GM21786 (cell line): ENCODE data around the gene ACTG2.
"Not testable (repeated sequence)": the region's sequence is repeated elsewhere in the genome, so short reads cannot be mapped to it uniquely, and the experiment has no call there.

Experiments
- ATAC-seq: cut with Tn5 transposase; IDR thresholded peaks from one replicate; pipeline ENCODE4 v1.9.1; 2021; ENCODE audit not compliant: unreplicated experiment

The ACTG2 gene

DNA sequence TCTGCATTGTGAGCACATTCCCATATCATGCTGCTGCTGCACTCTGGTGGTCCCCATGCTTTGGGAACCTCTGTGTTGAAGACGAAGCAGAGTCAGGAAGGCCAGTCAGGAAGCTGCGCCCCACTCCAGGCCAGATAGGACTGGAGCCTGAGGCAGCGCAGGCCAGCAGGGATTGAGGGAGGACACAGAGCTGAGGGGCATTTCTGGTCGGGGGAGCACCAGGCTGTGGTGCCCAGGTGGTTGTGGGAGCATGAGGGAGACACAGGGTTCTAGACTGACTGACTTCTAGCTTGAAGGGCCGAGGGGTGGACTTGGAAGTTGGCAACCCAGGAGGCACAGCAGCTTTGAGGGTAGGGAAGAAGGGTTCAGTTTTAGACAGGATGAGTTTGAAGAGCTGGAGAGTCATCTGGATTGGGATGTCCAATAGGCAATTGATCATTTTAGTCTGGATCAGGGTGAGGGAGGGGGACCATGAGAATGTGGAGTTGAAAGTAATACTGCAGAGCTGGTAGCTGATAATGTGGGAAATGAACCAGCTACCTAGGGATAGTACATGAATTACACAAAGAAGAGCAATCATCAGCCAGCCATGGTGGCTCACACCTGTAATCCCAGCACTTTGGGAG is 1.4 kb upstream of the ACTG2 start:
- no peak for ATAC-seq

DNA sequence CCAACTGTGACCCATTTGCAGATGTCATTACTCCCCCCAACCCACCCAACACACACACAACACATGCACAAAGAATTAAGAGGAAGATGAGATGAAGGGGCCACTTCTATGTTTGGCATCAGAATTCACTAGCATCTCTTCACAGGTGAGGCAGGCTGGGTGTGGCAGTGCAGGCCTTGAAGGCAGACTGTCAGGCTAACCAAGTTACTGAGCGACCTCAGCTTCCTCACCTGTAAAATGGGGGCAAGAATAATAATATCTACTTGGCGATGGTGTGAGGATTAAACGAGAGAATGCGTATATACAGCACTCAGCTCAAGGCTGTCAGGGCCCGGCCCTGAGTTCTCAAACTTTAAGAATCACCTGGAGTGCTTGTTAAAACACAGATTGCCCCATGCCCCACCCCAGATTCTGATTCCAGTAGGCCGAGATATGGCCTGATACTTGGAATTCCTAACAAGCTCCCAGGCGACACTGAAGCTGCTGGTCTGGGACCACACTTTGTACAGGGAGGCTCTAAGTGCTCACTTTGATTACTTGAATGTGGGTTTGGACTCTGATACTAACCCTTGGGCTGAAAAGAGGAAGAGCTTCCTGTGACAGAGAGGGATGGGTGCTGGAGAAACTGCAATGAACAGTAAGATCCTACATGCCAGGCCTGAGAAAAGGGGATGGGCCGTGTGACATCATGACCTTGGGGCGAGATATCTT is 1.1 kb downstream of the ACTG2 start:
- ATAC-seq: no peak

DNA sequence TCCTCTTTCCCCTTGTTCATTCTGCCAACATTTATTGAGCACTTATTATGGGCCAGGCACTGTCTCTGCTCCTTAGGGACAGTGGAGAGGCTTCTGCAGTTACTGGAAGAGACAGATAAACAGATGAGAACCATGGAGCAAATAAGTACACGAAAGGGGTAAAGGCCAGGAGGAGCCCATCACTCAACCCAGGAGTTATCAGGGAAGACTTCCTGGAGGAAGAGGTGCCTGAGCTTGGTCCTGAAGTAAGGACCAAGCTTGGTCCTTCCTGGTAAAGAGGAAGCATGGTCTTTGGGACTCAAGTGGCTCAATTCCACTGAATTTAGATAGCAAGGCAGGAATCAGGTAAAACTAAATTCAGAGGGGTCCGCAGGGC is 1.7 kb downstream of the ACTG2 start:
- ATAC-seq: no peak

DNA sequence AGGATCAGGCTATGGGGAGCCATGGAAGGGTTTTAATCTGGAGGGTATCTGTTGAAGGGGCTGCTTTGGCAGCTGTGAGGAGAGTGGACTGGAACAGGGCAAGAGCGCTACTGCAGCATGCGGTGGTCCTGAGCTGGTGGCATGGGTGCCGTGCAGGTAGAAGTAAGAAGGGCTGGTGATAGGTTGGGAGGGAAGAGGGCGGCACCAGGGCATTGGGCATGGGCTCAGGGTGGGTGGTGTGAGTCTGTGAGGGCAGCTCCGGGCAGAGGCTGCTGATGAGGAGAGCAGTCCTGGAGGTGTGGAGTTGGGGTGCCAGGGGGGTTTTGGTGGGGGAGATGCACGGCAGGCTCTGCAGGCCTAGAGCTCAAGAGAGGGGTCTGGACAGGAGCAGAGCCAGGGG is 2.1 kb downstream of the ACTG2 start:
- no peak for ATAC-seq

DNA sequence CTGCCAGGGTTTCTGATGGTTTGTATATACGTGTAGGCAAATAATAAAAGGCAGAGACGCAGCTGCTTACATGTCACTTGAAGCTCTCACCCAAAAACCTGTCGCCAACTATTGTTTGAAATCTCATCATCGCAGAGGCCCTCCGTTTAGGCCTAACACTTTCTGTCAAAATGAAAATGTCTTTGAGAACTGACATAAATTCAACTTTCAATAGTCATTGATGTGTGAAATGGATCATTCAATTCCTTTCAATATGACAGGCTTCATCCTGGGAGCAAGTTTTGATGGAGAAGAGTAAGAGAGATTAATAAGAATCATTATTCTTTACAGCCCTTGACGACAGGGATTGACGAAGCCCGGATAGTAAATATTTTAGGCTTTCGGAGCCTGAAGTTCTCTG is 2.7 kb downstream of the ACTG2 start:
- ATAC-seq: no peak

DNA sequence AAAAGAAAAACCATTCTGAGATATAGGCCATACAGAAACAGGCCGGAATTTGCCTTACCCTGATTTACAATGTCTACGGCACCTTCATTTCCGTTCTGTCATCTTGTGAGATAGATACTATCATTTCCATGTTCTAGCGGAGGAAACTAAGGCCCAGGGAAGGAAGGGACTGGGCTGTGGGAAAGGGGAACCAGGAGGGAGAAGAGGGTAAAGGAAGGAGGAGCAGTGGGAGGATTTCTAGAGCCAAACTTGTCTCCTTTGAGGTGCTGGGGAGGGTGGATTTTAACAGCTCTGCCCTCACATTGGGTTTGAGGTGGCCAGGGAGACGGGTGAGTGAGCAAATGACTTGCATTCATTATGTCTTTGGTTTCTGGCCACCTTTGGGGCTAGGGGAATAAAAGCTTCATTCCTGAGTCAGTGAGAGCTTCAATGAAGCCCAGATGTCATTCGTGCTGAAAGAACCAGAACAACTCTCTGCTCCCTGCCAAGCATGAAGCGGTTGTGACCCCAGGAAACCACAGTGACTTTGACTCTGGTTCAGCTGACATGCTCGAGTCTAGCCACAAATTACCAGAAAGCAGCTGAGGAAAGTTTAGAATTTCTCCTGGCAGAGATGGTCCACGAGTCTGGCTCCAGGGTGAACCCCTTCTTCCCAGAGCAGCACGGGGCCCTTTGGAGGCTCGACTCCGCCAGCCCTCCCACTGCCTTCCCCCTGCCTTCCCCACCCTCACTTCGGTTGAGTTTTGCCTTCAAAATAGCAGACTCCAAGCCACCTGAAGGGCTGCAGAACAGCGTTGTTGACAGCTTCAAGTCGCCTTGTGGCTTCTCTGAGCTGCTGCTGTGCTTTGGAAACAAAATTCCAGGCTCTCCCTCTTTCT is 3.8 kb downstream of the ACTG2 start:
- ATAC-seq: peak; percentile 68

DNA sequence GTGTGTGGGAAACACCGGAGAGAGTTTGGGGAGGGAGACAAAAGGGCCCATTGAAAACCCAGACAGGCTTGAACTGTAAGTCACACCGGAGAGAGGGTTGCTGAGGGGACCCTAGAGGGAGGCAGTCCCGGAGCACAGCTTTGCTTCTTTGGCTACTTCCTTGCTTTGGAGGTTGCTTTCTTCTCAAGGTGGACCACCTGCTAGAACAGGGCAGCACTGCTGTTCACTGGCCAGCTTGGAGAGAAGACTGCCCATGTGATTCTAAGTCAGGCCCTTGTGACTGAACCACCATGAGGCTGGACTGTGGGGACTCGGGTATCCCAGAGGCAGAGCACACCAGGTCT is 4.4 kb downstream of the ACTG2 start:
- ATAC-seq: no peak

DNA sequence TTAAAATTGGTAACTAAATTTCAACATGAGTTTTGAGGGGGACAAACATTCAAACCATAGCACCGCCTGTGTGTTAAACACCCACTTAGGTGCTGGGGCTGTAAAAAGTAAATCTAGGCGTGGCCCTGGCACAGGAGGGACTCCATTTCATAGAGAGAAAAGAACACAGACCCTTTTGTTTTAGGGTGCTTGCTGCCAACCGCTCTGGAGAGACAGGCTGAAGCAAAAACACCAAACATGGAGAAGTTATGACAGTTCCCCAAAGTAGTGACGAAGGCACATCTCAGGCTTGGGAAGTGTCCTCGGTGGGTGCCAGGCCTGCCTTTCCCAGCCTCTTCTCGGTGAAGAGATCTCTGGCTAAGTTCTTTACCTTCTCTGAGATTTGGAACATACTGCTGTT is 5.1 kb downstream of the ACTG2 start:
- no peak for ATAC-seq

DNA sequence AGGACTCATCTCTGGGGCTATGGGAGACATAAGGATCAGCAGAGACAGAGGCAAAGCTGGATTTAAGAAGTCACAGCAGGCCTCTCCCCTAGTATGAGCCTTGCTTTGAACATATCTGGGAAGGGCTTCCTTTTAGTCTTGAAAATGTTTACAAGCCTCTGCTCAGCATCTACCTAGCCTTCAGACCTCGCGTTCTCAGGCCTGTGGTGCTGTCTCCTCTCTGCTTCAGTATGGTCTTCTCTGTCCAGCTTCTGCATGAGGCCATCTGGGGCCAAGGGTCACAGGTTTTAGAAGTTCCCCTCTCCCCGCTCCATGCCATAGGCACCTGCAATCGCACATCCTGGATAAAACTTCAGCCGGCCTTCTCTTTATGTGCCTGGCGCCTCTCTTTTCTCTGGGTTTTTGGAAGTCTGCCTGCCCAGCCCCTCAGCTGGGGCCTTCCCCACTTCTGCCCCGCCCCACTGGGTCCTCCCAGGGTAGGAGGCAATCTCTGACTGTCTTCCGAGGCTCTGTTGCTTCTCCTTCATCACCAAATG is 7.1 kb downstream of the ACTG2 start:
- ATAC-seq: no peak

DNA sequence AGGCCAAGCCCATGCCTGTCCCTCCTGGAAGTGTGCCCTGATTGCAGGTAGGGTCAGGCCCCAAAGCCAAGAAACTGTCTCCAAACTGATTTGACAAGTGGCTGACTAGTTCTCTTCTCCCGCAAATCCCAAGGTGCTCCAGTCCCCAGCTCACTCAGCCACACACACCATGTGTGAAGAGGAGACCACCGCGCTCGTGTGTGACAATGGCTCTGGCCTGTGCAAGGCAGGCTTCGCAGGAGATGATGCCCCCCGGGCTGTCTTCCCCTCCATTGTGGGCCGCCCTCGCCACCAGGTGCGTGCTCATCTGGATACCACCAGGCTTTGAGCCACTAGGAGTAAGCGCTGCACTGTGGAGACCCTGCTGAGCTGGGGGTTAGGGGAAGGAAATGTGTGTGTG is 8.3 kb downstream of the ACTG2 start:
- no peak for ATAC-seq

DNA sequence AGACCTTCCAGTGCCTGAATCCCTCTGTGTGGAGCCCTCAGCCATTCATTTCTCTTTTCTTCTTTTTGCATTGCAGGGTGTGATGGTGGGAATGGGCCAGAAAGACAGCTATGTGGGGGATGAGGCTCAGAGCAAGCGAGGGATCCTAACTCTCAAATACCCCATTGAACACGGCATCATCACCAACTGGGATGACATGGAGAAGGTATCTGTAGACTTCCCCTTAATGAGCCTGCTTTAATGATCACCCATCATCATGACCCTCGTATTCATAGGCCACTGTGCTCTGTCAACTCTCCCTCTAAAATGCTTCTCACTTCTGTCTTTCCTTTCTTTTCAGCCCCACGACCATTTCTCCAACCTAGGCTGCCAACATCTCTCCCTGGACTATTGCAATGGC is 9.5 kb downstream of the ACTG2 start:
- ATAC-seq: no peak

DNA sequence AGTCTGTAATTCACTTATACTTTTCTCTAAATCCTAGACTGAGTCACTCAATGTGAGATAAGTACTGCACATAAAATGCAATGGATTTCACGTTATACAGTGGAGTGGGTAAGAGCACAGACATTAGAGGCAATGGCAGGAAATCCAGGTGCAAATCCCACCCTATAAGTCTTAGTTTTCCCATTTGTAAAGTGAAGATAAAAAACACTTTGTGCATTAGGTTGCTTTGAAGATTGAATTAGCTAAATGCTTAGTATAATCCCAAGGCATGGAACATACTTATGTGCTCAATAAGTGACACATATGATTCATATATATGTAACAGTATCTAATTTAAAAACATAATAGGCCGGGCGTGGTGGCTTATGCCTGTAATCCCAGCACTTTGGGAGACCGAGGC is 10.5 kb downstream of the ACTG2 start:
- no peak for ATAC-seq

DNA sequence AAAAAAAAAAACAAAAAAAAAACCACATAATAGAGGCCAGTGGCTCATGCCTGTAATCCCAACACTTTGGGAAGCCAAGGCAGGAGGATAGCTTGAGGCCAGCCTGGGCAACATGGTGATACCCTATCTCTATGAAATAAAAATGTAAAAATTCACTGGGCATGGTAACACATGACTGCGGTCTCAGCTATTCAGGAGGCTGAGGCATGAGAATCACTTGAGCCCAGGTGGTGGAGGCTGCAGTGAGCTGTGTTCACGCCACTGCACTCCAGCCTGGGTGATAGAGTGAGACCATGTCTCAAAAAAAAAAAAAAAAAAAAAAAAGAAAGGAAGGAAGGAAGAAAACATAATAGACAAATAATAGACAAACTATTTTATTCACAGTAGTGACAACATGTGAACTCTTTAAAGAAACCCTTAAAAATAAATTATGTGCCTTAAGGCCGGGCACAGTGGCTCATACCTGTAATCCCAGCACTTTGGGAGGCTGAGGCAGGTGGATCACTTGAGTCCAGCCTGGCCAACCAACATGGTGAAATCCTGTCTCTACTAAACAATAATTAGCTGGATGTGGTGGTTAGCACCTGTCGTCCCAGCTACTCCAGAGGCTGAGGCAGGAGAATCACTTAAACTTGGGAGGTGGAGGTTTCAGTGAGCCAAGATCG is 11.3 kb downstream of the ACTG2 start:
- ATAC-seq: not testable (repeated sequence)

DNA sequence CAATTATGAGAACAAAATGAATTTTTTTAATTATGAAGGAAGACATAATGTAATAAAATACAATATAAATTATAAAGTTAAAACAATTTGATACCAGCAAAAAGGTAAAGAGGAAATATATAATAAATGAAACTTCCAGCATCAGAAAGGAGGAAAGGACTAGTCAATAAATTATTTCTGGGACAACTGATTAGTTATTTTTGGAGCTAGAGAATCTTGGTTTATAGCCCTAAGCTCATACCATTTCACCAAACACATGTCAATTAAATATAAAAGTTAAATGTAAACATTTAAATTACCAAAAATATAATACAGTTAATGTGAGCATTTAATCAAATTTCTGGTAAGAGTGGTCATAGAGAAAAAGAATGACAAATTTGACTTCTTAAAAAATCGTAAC is 12.1 kb downstream of the ACTG2 start:
- no peak for ATAC-seq

DNA sequence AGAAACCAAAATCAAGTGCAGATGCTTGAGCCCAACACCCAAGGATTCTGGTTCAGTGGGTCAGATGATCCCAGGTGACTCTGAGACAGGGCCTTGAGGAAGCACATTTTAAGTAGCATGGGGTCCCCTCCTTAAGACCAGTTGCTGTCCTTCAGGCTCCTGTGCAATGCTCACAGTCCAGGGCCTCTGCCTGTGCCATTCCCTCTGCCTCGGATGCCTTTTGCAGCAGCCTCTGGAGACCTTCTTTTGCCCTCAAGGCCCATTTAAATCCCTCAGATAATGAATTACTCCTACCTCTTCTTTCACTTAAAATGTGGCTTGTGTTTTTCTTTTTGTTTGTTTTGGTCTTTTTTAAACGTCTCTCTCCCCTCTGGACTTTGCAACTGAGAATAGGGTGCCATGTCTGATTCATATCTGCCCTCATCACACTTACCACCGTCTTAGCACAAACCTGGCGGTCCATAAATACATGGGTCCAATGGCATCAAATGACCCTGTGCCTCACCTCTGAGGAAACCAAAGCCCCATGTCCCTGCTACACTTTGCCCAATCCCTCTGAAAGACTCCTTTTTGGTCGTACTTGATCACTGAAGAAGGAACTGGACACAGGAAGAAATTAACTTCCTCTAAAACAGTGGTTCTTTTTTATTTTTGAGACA is 14.2 kb downstream of the ACTG2 start:
- no peak for ATAC-seq

DNA sequence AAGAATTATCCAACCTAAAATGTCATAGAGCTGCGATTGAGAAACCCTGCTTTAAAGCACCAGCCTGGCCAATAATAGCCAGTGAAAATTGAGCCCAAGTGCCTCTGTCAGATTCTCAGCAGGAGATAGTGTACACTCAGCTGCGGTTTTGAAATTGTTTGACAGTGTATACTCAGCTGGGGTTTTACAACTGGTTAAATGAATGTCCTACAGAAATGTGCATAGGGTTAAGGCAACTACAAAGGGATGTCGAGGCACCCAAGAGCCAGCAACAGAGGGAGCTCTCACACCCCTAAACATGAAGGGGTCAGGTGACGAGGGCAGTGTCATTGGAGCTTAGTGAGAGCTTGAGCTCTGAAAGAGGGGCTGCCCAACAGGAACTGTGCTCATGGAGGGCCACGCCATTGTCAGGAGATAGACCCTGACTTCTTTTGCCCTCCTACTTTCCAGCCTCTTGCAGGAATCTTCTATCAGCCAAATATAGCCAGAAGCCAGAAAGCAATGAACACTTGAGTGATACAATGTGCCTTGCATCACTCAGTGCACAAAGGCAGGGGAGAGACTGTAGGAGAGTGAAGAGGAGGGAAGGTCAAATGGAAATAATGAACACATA is 15.1 kb downstream of the ACTG2 start:
- ATAC-seq: peak; percentile 79

DNA sequence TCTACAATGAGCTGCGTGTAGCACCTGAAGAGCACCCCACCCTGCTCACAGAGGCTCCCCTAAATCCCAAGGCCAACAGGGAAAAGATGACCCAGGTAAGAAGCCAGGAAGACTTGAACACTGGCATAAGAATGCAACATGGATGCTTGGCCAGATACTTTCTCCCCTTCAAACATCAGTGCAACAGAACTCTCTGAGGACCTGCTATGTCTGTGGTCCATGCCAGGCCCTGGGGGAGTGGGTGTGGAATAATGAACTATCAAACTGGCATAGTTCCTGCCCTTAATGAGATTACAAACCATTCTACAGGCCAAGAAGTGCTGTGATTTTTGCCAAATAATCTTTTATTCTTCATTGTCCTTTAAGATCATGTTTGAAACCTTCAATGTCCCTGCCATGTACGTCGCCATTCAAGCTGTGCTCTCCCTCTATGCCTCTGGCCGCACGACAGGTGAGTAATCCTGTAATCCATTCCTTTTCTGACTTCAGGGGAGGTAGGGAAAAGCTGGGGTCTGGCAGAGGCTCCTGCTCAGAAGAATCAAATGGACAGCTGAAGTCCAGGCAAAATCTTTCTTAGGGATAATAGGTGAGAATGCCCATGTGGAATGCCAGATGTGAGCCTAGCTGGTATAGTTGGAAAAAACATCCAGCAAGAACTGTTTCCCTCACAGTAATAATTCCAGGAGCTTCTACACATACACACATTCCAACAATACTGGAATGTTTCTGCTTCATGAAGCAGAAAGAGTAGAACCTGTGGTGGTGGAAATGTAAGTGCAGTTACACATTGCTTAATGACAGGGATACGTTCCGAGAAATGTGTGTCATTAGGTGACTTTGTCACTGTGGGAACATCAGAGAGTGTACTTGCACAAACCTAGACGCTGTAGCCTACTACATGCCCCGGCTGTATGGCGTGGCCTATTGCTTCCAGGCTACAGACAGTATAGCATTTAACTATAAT is 16.2 kb downstream of the ACTG2 start:
- ATAC-seq: no peak

DNA sequence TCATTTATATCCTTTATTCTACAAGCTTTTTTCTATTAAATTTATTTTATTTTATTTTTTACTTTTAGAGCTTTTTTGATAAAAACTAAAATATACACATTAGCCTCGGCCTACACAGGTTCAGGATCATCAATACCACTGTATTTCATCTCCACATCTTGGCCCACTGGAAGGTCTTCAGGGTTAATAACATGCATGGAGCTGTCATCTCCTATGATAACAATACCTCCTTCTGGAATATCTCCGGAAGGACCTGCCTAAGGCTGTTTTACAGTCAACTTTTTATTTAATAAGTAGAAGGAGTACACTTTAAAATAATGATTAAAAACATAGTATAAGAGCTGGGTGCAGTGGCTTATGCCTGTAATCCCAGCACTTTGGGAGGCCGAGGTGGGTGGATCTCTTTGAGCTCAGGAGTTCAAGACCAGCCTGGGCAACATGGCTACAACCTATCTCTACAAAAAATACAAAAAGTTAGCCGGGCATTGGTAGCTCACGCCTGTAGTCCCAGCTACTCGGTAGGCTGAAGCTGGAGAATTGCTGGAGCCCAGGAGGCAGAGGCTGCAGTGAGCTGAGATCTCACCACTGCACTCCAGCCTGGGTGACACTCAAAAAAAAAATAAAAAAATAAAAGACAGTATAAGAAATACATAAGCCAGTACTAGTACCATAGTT is 18.2 kb downstream of the ACTG2 start:
- ATAC-seq: no peak
